Loucy (cell line): ENCODE results near the gene DOC2A.

Experiments
- H2AFZ ChIP-seq: fragments of 200-600 bp; sonication (generic); 2 replicates; pipeline ENCODE4 v1.6.0; 2016; ENCODE audit warnings: antibody characterized with exemption, mild to moderate bottlenecking, low read length, moderate library complexity
- H3F3A ChIP-seq: fragments of 200-600 bp; 2 replicates; pipeline ENCODE4 v1.6.0; 2016; ENCODE audit warnings: antibody characterized with exemption, low read depth, mild to moderate bottlenecking
- H3K27me3 ChIP-seq: fragments of 200-600 bp; sonication (generic); 2 replicates; pipeline ENCODE4 v1.6.1; 2014; ENCODE audit warnings: low read length, mild to moderate bottlenecking; ENCODE audit not compliant: insufficient read depth, poor library complexity, severe bottlenecking
- H3K36me3 ChIP-seq: fragments of 200-600 bp; sonication (generic); 2 replicates; pipeline ENCODE4 v1.6.1; 2016; ENCODE audit warnings: low read length; ENCODE audit not compliant: insufficient read depth
- H3K4me1 ChIP-seq: fragments of 200-600 bp; sonication (generic); 2 replicates; pipeline ENCODE4 v1.5.1; 2014; ENCODE audit warnings: low read length, mild to moderate bottlenecking; ENCODE audit not compliant: insufficient read depth, poor library complexity, severe bottlenecking
- H3K4me2 ChIP-seq: fragments of 200-600 bp; sonication (generic); 2 replicates; pipeline ENCODE4 v1.6.0; 2014; ENCODE audit warnings: antibody characterized with exemption, low read length, low read depth, mild to moderate bottlenecking; ENCODE audit not compliant: poor library complexity, severe bottlenecking
- H3K4me3 ChIP-seq: fragments of 200-600 bp; sonication (generic); 2 replicates; pipeline ENCODE4 v1.5.1; 2014; ENCODE audit warnings: low read length, mild to moderate bottlenecking, mixed read lengths; ENCODE audit not compliant: poor library complexity, severe bottlenecking
- H3K79me2 ChIP-seq: fragments of 200-600 bp; sonication (generic); 2 replicates; pipeline ENCODE4 v1.6.1; 2014; ENCODE audit warnings: low read length; ENCODE audit not compliant: insufficient read depth
- H3K9ac ChIP-seq: fragments of 200-600 bp; sonication (generic); 2 replicates; pipeline ENCODE4 v1.6.0; 2014; ENCODE audit warnings: mild to moderate bottlenecking, low read depth, low read length, moderate library complexity; ENCODE audit not compliant: poor library complexity, severe bottlenecking
- H3K9me2 ChIP-seq: fragments of 200-600 bp; sonication (generic); replicated peaks from 2 replicates; pipeline ENCODE4 v1.6.1; 2016; ENCODE audit warnings: low read depth, low read length, mixed read lengths
- H3K9me3 ChIP-seq: fragments of 200-600 bp; sonication (generic); 2 replicates; pipeline ENCODE4 v1.6.1; 2014; ENCODE audit warnings: mild to moderate bottlenecking, antibody characterized with exemption, low read length, low read depth; ENCODE audit not compliant: insufficient read depth
- H4K20me1 ChIP-seq: fragments of 200-600 bp; sonication (generic); 2 replicates; pipeline ENCODE4 v1.6.0; 2014; ENCODE audit warnings: antibody characterized with exemption, low read length, mild to moderate bottlenecking; ENCODE audit not compliant: insufficient read depth, poor library complexity, severe bottlenecking
- CTCF ChIP-seq: fragments of 200-600 bp; sonication (generic); conservative IDR thresholded peaks from 2 replicates; pipeline ENCODE4 v1.5.1; 2014; ENCODE audit warnings: mild to moderate bottlenecking, antibody characterized with exemption, low read length
- EZH2phosphoT487 ChIP-seq: fragments of 200-600 bp; IDR thresholded peaks from 2 replicates; pipeline ENCODE4 v1.6.1; 2018; ENCODE audit warnings: antibody characterized with exemption, mild to moderate bottlenecking, moderate library complexity, borderline replicate concordance

Gene DOC2A

GRCh38 chr16:30030841-30031413, 20.1 kb upstream of the DOC2A start, which contains the start of gene TLCD3B:
Gene TLCD3B, minus strand, starts transcription at chr16:30031271. Its CDS starts 744 bp downstream, at chr16:30030527.
- no peak for TF ChIP-seq CTCF
- TF ChIP-seq EZH2phosphoT487, result no peak
- H3K9ac ChIP-seq, result peak within 1 kb of the TSS; percentile 24
- peak within 1 kb of the TSS; percentile 53 for H3K4me3 ChIP-seq
- no peaks in the 10 kb centered on the region for H3K9me2 ChIP-seq
- H3K36me3 ChIP-seq, result no peaks in the 10 kb centered on the region
- no peaks in the 10 kb centered on the region for H3K9me3 ChIP-seq
- H3K4me2 ChIP-seq, result peak within 1 kb of the TSS; percentile 63
- no peaks in the 10 kb centered on the region for H4K20me1 ChIP-seq
- no peak within 1 kb of the TSS for H2AFZ ChIP-seq
- H3K79me2 ChIP-seq, result no peaks in the 10 kb centered on the region
- H3K27me3 ChIP-seq, result no peaks in the 10 kb centered on the region
- H3F3A ChIP-seq, result no peaks in the 10 kb centered on the region
- peaks cover 12% of the 10 kb centered on the region for H3K4me1 ChIP-seq

GRCh38 chr16:30030011-30030685, 19.3 kb upstream of the DOC2A start:
- H3K4me2 ChIP-seq, result no peak overlapping the region
- no peaks in the 10 kb centered on the region for H4K20me1 ChIP-seq
- no peaks in the 10 kb centered on the region for H3F3A ChIP-seq
- no peak overlapping the region for H3K9ac ChIP-seq
- H2AFZ ChIP-seq, result no peak overlapping the region
- no peaks in the 10 kb centered on the region for H3K79me2 ChIP-seq
- no peaks in the 10 kb centered on the region for H3K9me3 ChIP-seq
- no peaks in the 10 kb centered on the region for H3K27me3 ChIP-seq
- TF ChIP-seq EZH2phosphoT487 (no peak), CTCF (no peak)
- no peaks in the 10 kb centered on the region for H3K9me2 ChIP-seq
- H3K36me3 ChIP-seq, result no peaks in the 10 kb centered on the region
- peaks cover 12% of the 10 kb centered on the region for H3K4me1 ChIP-seq
- no peak overlapping the region for H3K4me3 ChIP-seq

GRCh38 chr16:30028438-30029076, 17.7 kb upstream of the DOC2A start:
- Histone ChIP-seq H3K9me2 (no peaks in the 10 kb centered on the region), H3K79me2 (no peaks in the 10 kb centered on the region), H3K36me3 (no peaks in the 10 kb centered on the region), H4K20me1 (no peaks in the 10 kb centered on the region), H2AFZ (no peak overlapping the region), H3F3A (no peaks in the 10 kb centered on the region), H3K27me3 (no peaks in the 10 kb centered on the region), H3K9me3 (no peaks in the 10 kb centered on the region), H3K4me2 (no peak overlapping the region), H3K4me3 (no peak overlapping the region), H3K4me1 (peaks cover 12% of the 10 kb centered on the region), H3K9ac (no peak overlapping the region)
- TF ChIP-seq EZH2phosphoT487 (no peak), CTCF (no peak)
